Measurements from ENCODE around the gene CIROP.

CIROP gene

GRCh38 chr14:23054000-23054811 is 50.6 kb downstream of the CIROP start:
- H3K4me3 ChIP-seq (ENCODE audit: control insufficient read depth, low read depth, low read length), result no peak overlapping the region
- peak; percentile 29 for TF ChIP-seq CTCF (IDR thresholded peaks at IDR 0.05; ENCODE audit: control insufficient read depth, insufficient read depth, low read depth, low read length, missing control alignments)
- no peak for DNase-seq (ENCODE audit: low read depth)

DNA sequence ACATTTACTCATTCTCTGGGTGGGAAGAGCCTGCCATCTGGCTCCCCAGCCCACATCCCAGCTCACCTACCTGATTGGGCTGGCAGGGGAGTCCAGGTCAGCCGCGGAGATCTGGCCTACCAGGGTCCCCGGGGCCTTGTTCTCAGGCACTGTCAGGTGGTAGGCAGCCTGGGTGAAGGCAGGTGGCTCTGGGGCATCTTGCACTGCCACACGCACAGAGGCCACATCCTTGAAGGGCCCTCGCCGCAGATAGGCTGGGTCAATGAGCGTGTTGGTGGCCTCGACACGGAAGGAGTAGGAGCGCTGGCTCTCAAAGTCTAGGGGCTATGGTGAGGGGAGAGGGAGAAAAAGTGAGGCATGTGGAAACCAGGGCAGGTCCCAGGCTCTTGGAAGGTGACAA is 51.4 kb downstream of the CIROP start:
- no peak for DNase-seq (ENCODE audit: low read depth)
- no peak overlapping the region for H3K4me3 ChIP-seq (ENCODE audit: control insufficient read depth, low read depth, low read length)
- no peak for TF ChIP-seq CTCF (IDR thresholded peaks at IDR 0.05; ENCODE audit: control insufficient read depth, insufficient read depth, low read depth, low read length, missing control alignments)

GRCh38 chr14:23052671-23053070 is 52.1 kb downstream of the CIROP start:
- DNase-seq (ENCODE audit: low read depth), result no peak
- no peak for TF ChIP-seq CTCF (IDR thresholded peaks at IDR 0.05; ENCODE audit: control insufficient read depth, insufficient read depth, low read depth, low read length, missing control alignments)
- no peak overlapping the region for H3K4me3 ChIP-seq (ENCODE audit: control insufficient read depth, low read depth, low read length)

DNA sequence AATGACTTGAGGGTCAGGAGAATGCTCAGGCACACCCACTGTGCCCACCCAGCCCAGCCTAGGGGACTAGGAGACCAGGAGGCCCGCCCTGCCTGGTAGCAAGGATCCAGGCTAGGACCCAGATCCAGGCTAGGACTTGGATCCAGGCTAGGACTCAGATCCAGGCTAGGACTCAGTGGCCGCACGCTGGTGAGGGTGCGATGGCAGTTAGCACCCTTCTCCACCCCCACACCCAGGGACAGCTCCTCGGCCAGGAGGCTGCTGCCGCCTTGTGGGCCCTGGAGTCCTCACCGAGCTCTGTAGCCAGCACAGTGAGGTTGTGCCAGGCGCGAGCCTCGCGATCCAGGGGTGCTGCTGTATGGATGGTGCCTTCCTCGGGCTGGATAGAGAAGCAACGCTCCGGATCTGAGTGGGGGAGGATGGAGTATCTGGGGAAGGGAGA is 52.6 kb downstream of the CIROP start:
- DNase-seq (ENCODE audit: low read depth), result no peak
- TF ChIP-seq CTCF (IDR thresholded peaks at IDR 0.05; ENCODE audit: control insufficient read depth, insufficient read depth, low read depth, low read length, missing control alignments), result peak; percentile 22
- H3K4me3 ChIP-seq (ENCODE audit: control insufficient read depth, low read depth, low read length), result no peak overlapping the region

GRCh38 chr14:23051141-23052057 is 53.4 kb downstream of the CIROP start:
- no peak for TF ChIP-seq CTCF (IDR thresholded peaks at IDR 0.05; ENCODE audit: control insufficient read depth, insufficient read depth, low read depth, low read length, missing control alignments)
- no peak for DNase-seq (ENCODE audit: low read depth)
- no peak overlapping the region for H3K4me3 ChIP-seq (ENCODE audit: control insufficient read depth, low read depth, low read length)

All from AG09309 (cell line).